ENCODE measurements around the gene TLE5. TPM values are rescaled to one million over a fixed set of nuclear protein-coding genes. Genes with fewer than 3 reads are reported as not detected.
A peak's percentile ranks its signal among the peaks of the same experiment; 100 is the strongest.

Gene TLE5
- polyA plus RNA-seq (ENCODE audit: insufficient read length): 381 TPM
- long read RNA-seq, donor 1, transcript AES-202 (7 exons, 1,608 nt): major isoform, 95 of 157 reads
- long read RNA-seq, donor 1, transcript AES-210 (3 exons, 1,100 nt): minor isoform, 14 of 157 reads
- long read RNA-seq, donor 1, transcript AES-205 (2 exons, 367 nt): minor isoform, 13 of 157 reads
- long read RNA-seq, donor 1, transcript AES-201 (7 exons, 1,884 nt): minor isoform, 7 of 157 reads
- long read RNA-seq, donor 1, partial matches to known transcripts: 12 of 157 reads
- long read RNA-seq, donor 1, other reads (novel, unspliced or antisense): 9 of 157 reads
- long read RNA-seq, donor 2, transcript AES-205 (2 exons, 367 nt): minor isoform, 13 of 109 reads
- long read RNA-seq, donor 2, transcript AES-202 (7 exons, 1,608 nt): major isoform, 68 of 109 reads
- long read RNA-seq, donor 2, transcript AES-207 (6 exons, 942 nt): minor isoform, 10 of 109 reads
- long read RNA-seq, donor 2, transcript AES-210 (3 exons, 1,100 nt): minor isoform, 6 of 109 reads
- long read RNA-seq, donor 2, partial matches to known transcripts: 0 of 109 reads
- long read RNA-seq, donor 2, other reads (novel, unspliced or antisense): 8 of 109 reads
- long read RNA-seq, donor 3, transcript AES-207 (6 exons, 942 nt): minor isoform, 6 of 77 reads
- long read RNA-seq, donor 3, transcript AES-202 (7 exons, 1,608 nt): major isoform, 56 of 77 reads
- long read RNA-seq, donor 3, transcript AES-205 (2 exons, 367 nt): minor isoform, 10 of 77 reads
- long read RNA-seq, donor 3, partial matches to known transcripts: 0 of 77 reads
- long read RNA-seq, donor 3, other reads (novel, unspliced or antisense): 0 of 77 reads
- long read RNA-seq, donor 4, transcript AES-205 (2 exons, 367 nt): major isoform, 6 of 9 reads
- long read RNA-seq, donor 4, partial matches to known transcripts: 0 of 9 reads
- long read RNA-seq, donor 4, other reads (novel, unspliced or antisense): 0 of 9 reads
- long read RNA-seq, donor 5, transcript AES-202 (7 exons, 1,608 nt): major isoform, 118 of 164 reads
- long read RNA-seq, donor 5, transcript AES-201 (7 exons, 1,884 nt): minor isoform, 5 of 164 reads
- long read RNA-seq, donor 5, transcript AES-205 (2 exons, 367 nt): minor isoform, 14 of 164 reads
- long read RNA-seq, donor 5, partial matches to known transcripts: 12 of 164 reads
- long read RNA-seq, donor 5, other reads (novel, unspliced or antisense): 8 of 164 reads
- long read RNA-seq, donor 6, transcript AES-205 (2 exons, 367 nt): minor isoform, 13 of 129 reads
- long read RNA-seq, donor 6, transcript AES-207 (6 exons, 942 nt): minor isoform, 9 of 129 reads
- long read RNA-seq, donor 6, transcript AES-202 (7 exons, 1,608 nt): major isoform, 82 of 129 reads
- long read RNA-seq, donor 6, transcript AES-210 (3 exons, 1,100 nt): minor isoform, 6 of 129 reads
- long read RNA-seq, donor 6, partial matches to known transcripts: 11 of 129 reads
- long read RNA-seq, donor 6, other reads (novel, unspliced or antisense): 6 of 129 reads
- long read RNA-seq, donor 7, transcript AES-202 (7 exons, 1,608 nt): major isoform, 93 of 153 reads
- long read RNA-seq, donor 7, transcript AES-207 (6 exons, 942 nt): minor isoform, 10 of 153 reads
- long read RNA-seq, donor 7, transcript AES-205 (2 exons, 367 nt): minor isoform, 17 of 153 reads
- long read RNA-seq, donor 7, partial matches to known transcripts: 17 of 153 reads
- long read RNA-seq, donor 7, other reads (novel, unspliced or antisense): 6 of 153 reads
- long read RNA-seq, donor 8, transcript AES-202 (7 exons, 1,608 nt): major isoform, 32 of 43 reads
- long read RNA-seq, donor 8, partial matches to known transcripts: 0 of 43 reads
- long read RNA-seq, donor 8, other reads (novel, unspliced or antisense): 0 of 43 reads

- DNase-seq: no peak
Measured at GRCh38 chr19:3062165-3063105, at the start of gene TLE5. TSS of gene TLE5 (minus strand) at chr19:3062495. CDS start at chr19:3062200, 295 bp downstream.

- DNase-seq: no peak
Measured at GRCh38 chr19:3111586-3112247, 49.4 kb upstream of the TLE5 start.

DNA sequence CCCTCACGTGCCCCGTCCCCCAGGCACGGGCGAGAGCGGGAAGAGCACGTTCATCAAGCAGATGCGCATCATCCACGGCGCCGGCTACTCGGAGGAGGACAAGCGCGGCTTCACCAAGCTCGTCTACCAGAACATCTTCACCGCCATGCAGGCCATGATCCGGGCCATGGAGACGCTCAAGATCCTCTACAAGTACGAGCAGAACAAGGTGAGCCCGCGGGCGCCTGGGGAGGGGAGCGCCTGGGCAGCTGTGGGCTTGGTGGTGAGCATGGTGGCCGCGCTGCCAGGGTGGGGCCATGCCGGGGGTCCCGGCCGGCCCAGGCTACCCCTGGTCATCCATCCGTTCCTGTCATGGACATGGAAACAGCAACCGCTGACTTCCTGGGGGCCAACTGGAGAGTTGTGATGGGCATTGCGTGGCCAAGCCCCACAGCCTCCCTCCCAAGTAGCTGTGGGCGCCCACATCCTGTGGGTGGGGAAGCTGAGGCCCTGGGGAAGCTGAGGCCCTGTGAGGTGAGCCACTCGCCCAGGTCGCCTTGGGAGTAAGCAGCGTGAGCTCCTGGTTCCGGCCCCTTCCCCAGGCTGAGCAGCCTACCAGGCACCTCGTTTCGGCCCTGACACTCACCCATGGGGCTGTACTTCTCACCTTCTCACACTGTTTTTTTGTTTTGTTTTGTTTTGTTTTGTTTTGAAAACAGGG is 48.0 kb upstream of the TLE5 start:
- DNase-seq: no peak

DNA sequence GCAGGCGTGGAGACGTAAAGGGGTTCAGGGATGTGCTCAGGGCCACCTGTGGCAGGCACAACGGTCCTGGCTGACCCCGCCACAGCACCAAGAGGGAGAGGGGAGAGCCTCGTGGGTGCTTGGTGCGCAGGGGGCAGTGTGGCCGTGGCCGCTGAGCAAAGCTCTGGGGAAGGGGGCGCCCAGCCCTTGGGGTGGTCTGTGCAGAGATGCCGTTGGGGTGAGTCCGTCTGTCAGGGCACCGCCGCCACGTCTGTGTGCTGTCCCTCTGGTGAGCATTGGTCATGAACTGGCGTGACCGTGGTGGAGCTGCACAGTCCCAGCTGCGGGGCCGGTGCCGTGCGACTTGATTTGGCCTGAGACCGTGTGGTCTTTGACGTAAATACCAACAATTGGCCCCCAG is 47.2 kb upstream of the TLE5 start:
- no peak for DNase-seq

DNA sequence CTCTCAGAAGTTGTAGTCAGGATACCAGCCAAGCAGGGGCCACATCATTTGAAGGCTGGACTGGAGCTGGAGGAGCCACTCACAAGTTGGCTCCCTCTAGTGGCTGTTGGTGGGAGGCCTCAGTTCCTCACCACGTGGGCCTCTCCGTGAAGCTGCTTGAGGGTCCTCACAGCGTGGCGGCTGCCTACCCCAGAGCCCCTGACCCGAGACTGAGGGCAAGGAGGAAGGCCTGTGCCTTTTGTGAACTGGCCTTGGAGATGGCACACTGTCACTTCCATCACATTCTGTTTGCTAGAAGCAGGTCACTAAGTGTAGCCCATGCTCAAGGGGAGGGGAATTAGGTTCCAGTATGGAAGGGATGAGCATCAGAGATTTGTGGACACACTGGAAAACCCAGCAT is 46.5 kb upstream of the TLE5 start:
- DNase-seq: peak; percentile 33

DNA sequence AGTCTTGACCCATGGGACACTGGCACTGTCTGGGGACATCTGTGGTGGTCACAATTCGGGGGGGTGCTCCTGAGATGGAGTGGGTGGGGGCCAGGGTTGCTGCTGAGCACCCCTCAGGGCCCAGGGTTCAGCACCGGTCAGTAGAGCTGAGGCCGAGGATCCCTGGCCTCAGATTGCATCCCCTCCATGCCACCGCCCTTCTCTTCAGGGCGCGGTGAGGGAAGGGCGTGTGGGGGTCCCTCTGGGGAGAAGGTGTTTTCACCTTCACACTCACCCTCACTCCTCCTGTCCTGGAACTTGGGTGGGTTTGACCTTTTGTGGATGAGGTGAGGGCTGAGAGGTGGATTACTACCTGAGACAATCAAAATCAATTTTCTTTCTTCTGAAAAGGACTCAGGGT is 45.4 kb upstream of the TLE5 start:
- DNase-seq: no peak

DNA sequence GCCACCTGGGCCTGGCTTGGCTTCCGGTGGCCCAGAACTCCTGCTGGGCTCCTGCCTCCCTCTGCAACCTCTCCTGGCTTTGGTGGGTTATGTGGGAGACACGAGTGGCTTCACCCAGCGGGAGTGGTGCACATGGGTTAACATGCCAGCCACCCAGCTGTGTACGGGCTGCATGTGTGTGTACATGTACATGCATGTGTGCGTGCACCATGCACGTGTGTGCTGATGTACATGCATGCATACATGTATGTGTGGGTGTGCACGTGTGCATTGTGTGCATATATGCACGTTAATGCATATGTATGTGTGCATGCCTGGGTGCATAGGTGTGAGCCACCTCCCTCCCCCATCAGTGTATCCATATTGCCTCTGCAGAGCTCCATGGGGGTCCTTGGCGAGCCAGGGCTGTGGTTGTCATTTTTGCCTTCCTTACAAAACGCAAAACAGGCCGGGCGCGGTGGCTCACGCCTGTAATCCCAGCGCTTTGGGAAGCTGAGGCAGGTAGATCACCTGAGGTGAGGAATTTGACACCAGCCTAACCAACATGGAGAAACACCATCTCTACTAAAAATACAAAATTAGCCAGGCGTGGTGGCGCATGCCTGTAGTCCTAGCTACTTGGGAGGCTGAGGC is 44.3 kb upstream of the TLE5 start:
- DNase-seq: no peak

GRCh38 chr19:3105641-3106508 is 43.6 kb upstream of the TLE5 start:
- no peak for DNase-seq

- DNase-seq: no peak
Measured at GRCh38 chr19:3104708-3104983, 42.4 kb upstream of the TLE5 start.

DNA sequence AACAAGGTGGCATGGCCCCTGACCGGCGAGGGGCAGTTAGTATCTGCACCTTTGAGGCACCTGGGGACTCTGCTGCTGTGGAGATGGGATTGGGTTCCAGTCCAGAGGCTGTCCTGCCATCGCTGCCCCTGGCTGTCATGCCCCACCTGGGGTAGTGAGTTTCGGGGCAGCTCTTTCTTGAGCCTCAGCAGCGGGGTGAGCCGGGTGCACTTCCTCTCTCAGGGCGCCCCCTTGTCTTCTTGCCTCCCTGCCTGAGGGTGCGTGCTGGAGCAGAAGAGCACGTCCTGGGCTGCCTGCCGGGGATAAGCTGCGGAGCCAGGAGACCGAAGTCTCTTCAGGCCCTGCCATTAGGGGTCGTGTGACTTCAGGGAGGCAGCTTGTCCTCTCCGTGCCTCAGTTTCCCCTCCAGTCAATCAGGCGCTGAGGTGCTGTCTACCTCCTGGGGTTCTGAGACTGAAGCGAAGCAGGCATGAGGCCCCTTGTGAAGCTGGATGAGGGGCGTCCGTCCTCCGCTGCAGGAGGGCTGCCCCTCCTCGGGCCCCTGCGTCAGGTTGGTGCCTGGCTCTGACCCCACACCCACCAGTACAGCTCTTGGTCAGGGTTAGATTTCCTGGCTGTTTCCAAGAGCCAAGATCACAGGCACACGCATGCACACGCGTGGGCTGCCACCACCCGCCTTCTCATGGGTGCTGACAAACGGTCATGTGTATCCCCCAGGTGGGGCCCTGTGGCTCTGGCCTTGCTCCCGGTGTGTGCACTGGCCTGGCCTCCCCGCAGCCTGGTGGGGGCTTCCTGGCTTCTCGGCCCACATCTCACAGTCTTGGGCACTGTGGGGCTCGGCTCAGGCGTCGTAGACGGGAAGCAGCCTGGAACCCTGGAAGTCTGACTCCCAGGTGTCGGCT is 40.2 kb upstream of the TLE5 start:
- no peak for DNase-seq

- DNase-seq: no peak
Measured at GRCh38 chr19:3100747-3101730, 38.7 kb upstream of the TLE5 start.

- DNase-seq: no peak
Measured at GRCh38 chr19:3100331-3100730, 38.0 kb upstream of the TLE5 start.

GRCh38 chr19:3099347-3100145 is 37.3 kb upstream of the TLE5 start:
- no peak for DNase-seq
